IMR-90 (cell line): Measurements from ENCODE around the gene PDZD7. TPM values are rescaled to one million over a fixed set of nuclear protein-coding genes. Genes with fewer than 3 reads are reported as not detected.

ENCODE experiments used
- ATAC-seq: fragments of 200-7000 bp; cut with Tn5 transposase; 2 replicates; pipeline ENCODE4 v1.9.1; 2020; ENCODE audit warnings: low read depth, mild to moderate bottlenecking, moderate library complexity
- BruUV-seq: library from RNA; stranded (reverse); fragments of 400-500 nt; replicated peaks from 2 replicates; lab custom pipeline; 2021; lab: Mats Ljungman, UMichigan
- CTCF ChIA-PET: fragments of 300-600 bp; formaldehyde crosslinking; extraction: SDS; loops from one replicate; lab custom pipeline; 2021; ENCODE audit warnings: antibody characterized with exemption; lab: Yijun Ruan, JAX
- POLR2A ChIA-PET: fragments of 300-600 bp; sonication (Branson Sonifier 250); formaldehyde crosslinking; loops from one replicate; lab custom pipeline; 2022; ENCODE audit warnings: antibody characterized with exemption; ENCODE audit not compliant: unreplicated experiment; lab: Charles Lee
- DNase-seq: peaks from one replicate; pipeline ENCODE4 v3.0.0; 2013
- H2AFZ ChIP-seq: replicated peaks from 2 replicates; pipeline ENCODE3; 2013; ENCODE audit warnings: low read length, mild to moderate bottlenecking; ENCODE audit not compliant: poor library complexity
- H2AK5ac ChIP-seq: 2 replicates; pipeline ENCODE4 v1.6.1; 2013; ENCODE audit warnings: low read depth, low read length, inconsistent platforms
- H2AK9ac ChIP-seq: replicated peaks from 2 replicates; pipeline ENCODE3; 2013; ENCODE audit warnings: mild to moderate bottlenecking, low read depth, low read length, moderate library complexity; ENCODE audit not compliant: poor library complexity
- H2BK120ac ChIP-seq: 2 replicates; pipeline ENCODE4 v1.6.1; 2013; ENCODE audit warnings: low read depth, low read length, inconsistent platforms
- H2BK15ac ChIP-seq: 3 replicates; pipeline ENCODE4 v1.6.1; 2013; ENCODE audit warnings: low read depth, low read length, inconsistent platforms
- H2BK20ac ChIP-seq: 2 replicates; pipeline ENCODE4 v1.6.1; 2013; ENCODE audit warnings: low read depth, mild to moderate bottlenecking, inconsistent platforms, low read length, moderate library complexity
- H2BK5ac ChIP-seq: 2 replicates; pipeline ENCODE4 v1.6.1; 2013; ENCODE audit warnings: mild to moderate bottlenecking, low read depth, low read length, inconsistent platforms; ENCODE audit not compliant: poor library complexity, severe bottlenecking
- H3K14ac ChIP-seq: replicated peaks from 2 replicates; pipeline ENCODE4 v1.6.1; 2013; ENCODE audit warnings: low read depth, low read length, inconsistent platforms
- H3K18ac ChIP-seq: 2 replicates; pipeline ENCODE4 v1.6.1; 2013; ENCODE audit warnings: low read depth, low read length, control low read depth
- H3K23ac ChIP-seq: 2 replicates; pipeline ENCODE4 v1.6.1; 2013; ENCODE audit warnings: low read depth, low read length, inconsistent platforms
- H3K27ac ChIP-seq: 2 replicates; pipeline ENCODE4 v1.5.1; 2013; ENCODE audit warnings: mild to moderate bottlenecking, control low read depth, low read length; ENCODE audit not compliant: insufficient read depth
- H3K27me3 ChIP-seq: 2 replicates; pipeline ENCODE4 v1.6.1; 2013; ENCODE audit warnings: low read length; ENCODE audit not compliant: control insufficient read depth, insufficient read depth
- H3K36me3 ChIP-seq: 2 replicates; pipeline ENCODE4 v1.6.1; 2013; ENCODE audit warnings: low read length, mixed read lengths; ENCODE audit not compliant: control insufficient read depth, insufficient read depth
- H3K4ac ChIP-seq: 2 replicates; pipeline ENCODE4 v1.6.1; 2013; ENCODE audit warnings: low read depth, low read length, inconsistent platforms
- H3K4me1 ChIP-seq: 2 replicates; pipeline ENCODE4 v1.6.1; 2013; ENCODE audit warnings: low read length, mixed read lengths; ENCODE audit not compliant: control insufficient read depth, insufficient read depth
- H3K4me2 ChIP-seq: 2 replicates; pipeline ENCODE4 v1.6.1; 2013; ENCODE audit warnings: low read depth, mild to moderate bottlenecking, control low read depth, low read length, moderate library complexity
- H3K4me3 ChIP-seq: 2 replicates; pipeline ENCODE4 v1.5.1; 2013; ENCODE audit warnings: low read depth, mild to moderate bottlenecking, control low read depth, low read length, moderate library complexity; ENCODE audit not compliant: insufficient read depth
- H3K56ac ChIP-seq: 2 replicates; pipeline ENCODE4 v1.6.1; 2013; ENCODE audit warnings: low read length, inconsistent platforms; ENCODE audit not compliant: insufficient read depth; ENCODE audit errors: extremely low read depth
- H3K79me1 ChIP-seq, 2 experiments: 2 replicates each; pipeline ENCODE4 v1.6.1; 2013; ENCODE audit warnings: low read length in 2 of 2, inconsistent platforms in 1 of 2, low read depth in 1 of 2
- H3K9ac ChIP-seq: 2 replicates; pipeline ENCODE4 v1.6.1; 2013; ENCODE audit warnings: low read depth, low read length, control low read depth
- H3K9me1 ChIP-seq: 2 replicates; pipeline ENCODE4 v1.6.1; 2013; ENCODE audit warnings: low read length, inconsistent platforms; ENCODE audit not compliant: insufficient read depth
- H3K9me3 ChIP-seq: 2 replicates; pipeline ENCODE4 v1.6.1; 2013; ENCODE audit warnings: low read length; ENCODE audit not compliant: control insufficient read depth, insufficient read depth
- H4K20me1 ChIP-seq: 2 replicates; pipeline ENCODE4 v1.6.1; 2013; ENCODE audit warnings: low read length, inconsistent platforms; ENCODE audit not compliant: insufficient read depth
- H4K5ac ChIP-seq: 2 replicates; pipeline ENCODE4 v1.6.1; 2013; ENCODE audit warnings: mild to moderate bottlenecking, low read depth, low read length, control low read depth
- H4K8ac ChIP-seq, 2 experiments: 2 replicates each; pipeline ENCODE4 v1.6.1; 2013; ENCODE audit warnings: low read depth in 2 of 2, low read length in 2 of 2, control low read depth in 1 of 2, inconsistent platforms in 1 of 2
- H4K91ac ChIP-seq: 2 replicates; pipeline ENCODE4 v1.6.1; 2013; ENCODE audit warnings: low read depth, low read length, inconsistent platforms; ENCODE audit not compliant: insufficient read depth
- BHLHE40 ChIP-seq: fragments of 150-350 bp; IDR thresholded peaks from 2 replicates; pipeline ENCODE4 v1.6.1; 2016; ENCODE audit warnings: mild to moderate bottlenecking, low read depth, low read length
- CEBPB ChIP-seq: IDR thresholded peaks from 2 replicates; pipeline ENCODE4 v1.6.1; 2012; ENCODE audit warnings: low read depth, low read length, improper control_type of control experiment
- CHD1 ChIP-seq: IDR thresholded peaks from 2 replicates; pipeline ENCODE4 v1.6.1; 2012; ENCODE audit warnings: low read depth, low read length, improper control_type of control experiment
- FOS ChIP-seq: fragments of 150-350 bp; IDR thresholded peaks from 2 replicates; pipeline ENCODE4 v1.6.1; 2016; ENCODE audit warnings: low read depth, low read length
- MAFK ChIP-seq: IDR thresholded peaks from 2 replicates; pipeline ENCODE4 v1.6.1; 2012; ENCODE audit warnings: low read depth, low read length, improper control_type of control experiment
- MAZ ChIP-seq: IDR thresholded peaks from 2 replicates; pipeline ENCODE4 v1.6.1; 2012; ENCODE audit warnings: low read depth, mild to moderate bottlenecking, low read length, improper control_type of control experiment, moderate library complexity, borderline replicate concordance
- MXI1 ChIP-seq: IDR thresholded peaks from 2 replicates; pipeline ENCODE4 v1.6.1; 2012; ENCODE audit warnings: low read depth, mild to moderate bottlenecking, low read length, moderate library complexity, borderline replicate concordance
- POLR2A ChIP-seq: IDR thresholded peaks from 2 replicates; pipeline ENCODE4 v1.6.1; 2012; ENCODE audit warnings: mild to moderate bottlenecking, low read depth, low read length
- RCOR1 ChIP-seq: IDR thresholded peaks from 2 replicates; pipeline ENCODE4 v1.6.1; 2012; ENCODE audit warnings: mild to moderate bottlenecking, low read length, improper control_type of control experiment; ENCODE audit not compliant: insufficient replicate concordance
- RFX5 ChIP-seq: IDR thresholded peaks from 2 replicates; pipeline ENCODE4 v1.8.0; 2012; ENCODE audit warnings: low read depth, mild to moderate bottlenecking, low read length, moderate library complexity
- SMC3 ChIP-seq: fragments of 150-350 bp; IDR thresholded peaks from 2 replicates; pipeline ENCODE4 v1.6.1; 2016; ENCODE audit warnings: low read depth, mild to moderate bottlenecking, antibody characterized with exemption, low read length, moderate library complexity
- WGBS, 2 experiments: methylation state at CpG; one replicate each; pipeline versions ENCODE4 v1.1.5 to v1.1.7; 2013; ENCODE audit warnings: missing lambda C conversion rate in 2 of 2; ENCODE audit not compliant: insufficient read length in 1 of 2; ENCODE audit errors: extremely low coverage in 2 of 2; 5-methylcytosine and 5-hydroxymethylcytosine counted together
- dilution Hi-C: fragments of 300-500 bp; cut with HindIII; formaldehyde crosslinking; loops from one replicate; pipeline ENCODE4 v1.14.3; 2018; ENCODE audit warnings: low sequenced_read_pairs; ENCODE audit not compliant: unreplicated experiment
- in situ Hi-C: fragments of 300-500 bp; cut with MboI; formaldehyde crosslinking; loops from 3 replicates; pipeline ENCODE4 v1.14.3; 2019; ENCODE audit warnings: low sequenced_read_pairs, inconsistent platforms, mixed read lengths
- intact Hi-C: fragments of 100-400 bp; cut with micrococcal nuclease; formaldehyde crosslinking; loops from 2 replicates; pipeline ENCODE4 v1.10.0; 2022
- polyA plus RNA-seq, 3 experiments: library from polyadenylated mRNA; depleted of rRNA; stranded (reverse); fragments of >200 nt; gene quantifications; 2 replicates each; pipeline ENCODE4 v1.2.3, GENCODE V29; 2012; ENCODE audit warnings: low replicate concordance in 1 of 3
- total RNA-seq: library from RNA; depleted of rRNA; stranded (reverse); fragments of >200 nt; gene quantifications from 2 replicates; pipeline ENCODE4 v1.2.3, GENCODE V29; 2012
- TF ChIP-seq, protein P1 (sequence below): fragments of 150-350 bp; IDR thresholded peaks from 2 replicates; pipeline ENCODE4 v1.6.1; 2017; ENCODE audit warnings: mild to moderate bottlenecking, antibody characterized with exemption, low read length, low read depth
- TF ChIP-seq, protein P2 (sequence below): conservative IDR thresholded peaks from 2 replicates; pipeline ENCODE4 v1.5.1; 2012; ENCODE audit warnings: mild to moderate bottlenecking, low read depth, low read length, improper control_type of control experiment

The PDZD7 gene
- total and polyA plus RNA-seq, 2 of the 4 experiments (the other 2 are of a cell fraction): 0.90 to 1.5 TPM

DNA sequence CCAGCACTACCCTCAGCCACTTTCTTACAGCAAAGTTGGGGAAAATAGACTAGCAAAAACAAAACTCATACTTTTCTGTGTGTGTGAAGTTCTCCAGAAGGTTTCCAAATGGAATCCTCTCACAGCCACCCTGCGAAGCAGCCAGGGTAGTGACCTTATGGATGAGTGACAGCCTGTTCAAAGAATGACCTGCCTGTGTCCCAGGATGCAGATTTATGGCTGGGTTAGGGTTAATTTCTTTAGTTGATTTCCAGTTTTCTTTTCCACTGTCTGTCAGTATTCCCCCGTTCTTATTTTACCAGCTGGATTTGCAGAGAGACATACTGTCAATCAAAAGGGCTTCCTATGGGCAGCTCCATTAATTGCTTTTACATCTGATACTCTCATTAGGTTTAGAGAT is 64.0 kb downstream of the PDZD7 start:
- Histone ChIP-seq H3K9me3 (no peaks in the 10 kb centered on the region), H2BK5ac (no peak overlapping the region), H4K20me1 (no peaks in the 10 kb centered on the region), H3K36me3 (peaks cover 13% of the 10 kb centered on the region), H3K14ac (no peak overlapping the region), H3K56ac (no peak overlapping the region), H3K4me2 (no peak overlapping the region), H4K8ac (no peak overlapping the region), H3K9ac (no peak overlapping the region), H3K4ac (no peak overlapping the region), H3K4me1 (peaks cover 6% of the 10 kb centered on the region), H3K23ac (no peak overlapping the region), H3K79me1 (0 out of 4 replicates have a peak, but pooled peaks cover 0 to 5% of the 10 kb centered on the region in 2 experiments), H3K27me3 (no peaks in the 10 kb centered on the region), H4K91ac (no peak overlapping the region), H3K4me3 (no peak overlapping the region), H3K9me1 (peaks cover 14% of the 10 kb centered on the region; the same call in 1 of the 2 replicates), H3K27ac (no peak overlapping the region), H2BK20ac (no peak overlapping the region), H4K5ac (no peak overlapping the region), H3K18ac (no peak overlapping the region), H2BK15ac (no peak overlapping the region), H2AK9ac (no peak overlapping the region), H2BK120ac (no peak overlapping the region), H2AFZ (no peak overlapping the region), H2AK5ac (no peak overlapping the region)
- TF ChIP-seq CHD1 (no peak), CEBPB (no peak), RFX5 (no peak), SMC3 (no peak), POLR2A (no peak), MAZ (no peak), FOS (no peak), MXI1 (no peak), RCOR1 (no peak), BHLHE40 (no peak), MAFK (no peak)
- TF ChIP-seq, protein P1, sequence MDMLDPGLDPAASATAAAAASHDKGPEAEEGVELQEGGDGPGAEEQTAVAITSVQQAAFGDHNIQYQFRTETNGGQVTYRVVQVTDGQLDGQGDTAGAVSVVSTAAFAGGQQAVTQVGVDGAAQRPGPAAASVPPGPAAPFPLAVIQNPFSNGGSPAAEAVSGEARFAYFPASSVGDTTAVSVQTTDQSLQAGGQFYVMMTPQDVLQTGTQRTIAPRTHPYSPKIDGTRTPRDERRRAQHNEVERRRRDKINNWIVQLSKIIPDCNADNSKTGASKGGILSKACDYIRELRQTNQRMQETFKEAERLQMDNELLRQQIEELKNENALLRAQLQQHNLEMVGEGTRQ: no peak
- TF ChIP-seq, protein P2, sequence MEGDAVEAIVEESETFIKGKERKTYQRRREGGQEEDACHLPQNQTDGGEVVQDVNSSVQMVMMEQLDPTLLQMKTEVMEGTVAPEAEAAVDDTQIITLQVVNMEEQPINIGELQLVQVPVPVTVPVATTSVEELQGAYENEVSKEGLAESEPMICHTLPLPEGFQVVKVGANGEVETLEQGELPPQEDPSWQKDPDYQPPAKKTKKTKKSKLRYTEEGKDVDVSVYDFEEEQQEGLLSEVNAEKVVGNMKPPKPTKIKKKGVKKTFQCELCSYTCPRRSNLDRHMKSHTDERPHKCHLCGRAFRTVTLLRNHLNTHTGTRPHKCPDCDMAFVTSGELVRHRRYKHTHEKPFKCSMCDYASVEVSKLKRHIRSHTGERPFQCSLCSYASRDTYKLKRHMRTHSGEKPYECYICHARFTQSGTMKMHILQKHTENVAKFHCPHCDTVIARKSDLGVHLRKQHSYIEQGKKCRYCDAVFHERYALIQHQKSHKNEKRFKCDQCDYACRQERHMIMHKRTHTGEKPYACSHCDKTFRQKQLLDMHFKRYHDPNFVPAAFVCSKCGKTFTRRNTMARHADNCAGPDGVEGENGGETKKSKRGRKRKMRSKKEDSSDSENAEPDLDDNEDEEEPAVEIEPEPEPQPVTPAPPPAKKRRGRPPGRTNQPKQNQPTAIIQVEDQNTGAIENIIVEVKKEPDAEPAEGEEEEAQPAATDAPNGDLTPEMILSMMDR: no peak
- in situ Hi-C loops: no loop called here
- WGBS, 2 experiments: no CpG with 5 or more reads among the region's 2 CpGs
- dilution Hi-C loops: no loop called here
- DNase-seq: no peak
- ChIA-PET CTCF (interaction anchor here (1.3 kb wide), 1 partner anchor 47 kb away, joined by 5 read pairs; no protein-coding TSS in a partner anchor), POLR2A (no interaction called here)
- no TSS peak for BruUV-seq
- intact Hi-C loops: no loop called here
- no peak for ATAC-seq
